NCI-H524 (cell line): ENCODE results near the gene CD47.

Experiments
- DNase-seq, 2 experiments: peaks; one replicate each; lab custom pipeline; 2025; lab: John Stamatoyannopoulos, UW

Gene CD47

GRCh38 chr3:108091498-108092250 lies 843 bp upstream of the CD47 start:
- DNase-seq: no peak

GRCh38 chr3:108090049-108090700 lies 656 bp downstream of the CD47 start:
- DNase-seq: peak; percentile 49 to 68

GRCh38 chr3:108089579-108089978 lies 1.3 kb downstream of the CD47 start:
- DNase-seq: peak in 1 of 2 experiments; percentile 27

GRCh38 chr3:108088697-108089096 lies 2.1 kb downstream of the CD47 start:
- no peak for DNase-seq

GRCh38 chr3:108088146-108088545 lies 2.7 kb downstream of the CD47 start:
- no peak for DNase-seq

GRCh38 chr3:108086653-108087052 lies 4.2 kb downstream of the CD47 start:
- no peak for DNase-seq

GRCh38 chr3:108085810-108086350 lies 5.0 kb downstream of the CD47 start:
- no peak for DNase-seq

- DNase-seq: no peak
These were observed 5.5 kb downstream of the CD47 start for GRCh38 chr3:108085370-108085769.

- DNase-seq: no peak
These were observed 11.0 kb downstream of the CD47 start for GRCh38 chr3:108079877-108080276.

- no peak for DNase-seq
These were observed 11.8 kb downstream of the CD47 start for GRCh38 chr3:108079043-108079442.

GRCh38 chr3:108076564-108076963 lies 14.3 kb downstream of the CD47 start:
- DNase-seq: no peak

- DNase-seq: no peak
These were observed 16.9 kb downstream of the CD47 start for GRCh38 chr3:108073764-108074431.

- DNase-seq: no peak
These were observed 19.5 kb downstream of the CD47 start for GRCh38 chr3:108071368-108071767.

GRCh38 chr3:108070356-108070755 lies 20.5 kb downstream of the CD47 start:
- no peak for DNase-seq

- DNase-seq: no peak
These were observed 23.1 kb downstream of the CD47 start for GRCh38 chr3:108067768-108068167.

- no peak for DNase-seq
These were observed 25.7 kb downstream of the CD47 start for GRCh38 chr3:108065096-108065495.

- no peak for DNase-seq
These were observed 26.4 kb downstream of the CD47 start for GRCh38 chr3:108064293-108064887.

- DNase-seq: no peak
These were observed 28.8 kb downstream of the CD47 start for GRCh38 chr3:108062051-108062450.

- DNase-seq: no peak
These were observed 30.5 kb downstream of the CD47 start for GRCh38 chr3:108060331-108060730.

- DNase-seq: no peak
These were observed 34.9 kb downstream of the CD47 start for GRCh38 chr3:108055931-108056330.

- DNase-seq: no peak
These were observed 35.9 kb downstream of the CD47 start for GRCh38 chr3:108054935-108055334.

- DNase-seq: no peak
These were observed 37.3 kb downstream of the CD47 start for GRCh38 chr3:108053483-108053882.
